GM12892 (cell line): Measurements from ENCODE around the gene FAM217A.
"Not testable (repeated sequence)": the region's sequence is repeated elsewhere in the genome, so short reads cannot be mapped to it uniquely, and the experiment has no call there.

Source experiments
- DNase-seq: peaks from one replicate; pipeline ENCODE4 v3.0.0; 2011; ENCODE audit not compliant: insufficient read length
- FAIRE-seq: peaks from 2 replicates; lab custom pipeline; 2011; peaks lifted over from hg19 to GRCh38; lab: Jason Lieb, UNC
- POLR2A ChIP-seq: IDR thresholded peaks from 2 replicates; pipeline ENCODE4 v1.6.1; 2011; ENCODE audit warnings: low read depth, low read length, control low read depth
- POLR2AphosphoS5 ChIP-seq: IDR thresholded peaks from 2 replicates; pipeline ENCODE4 v1.6.1; 2011; ENCODE audit warnings: low read depth, low read length, control low read depth
- TAF1 ChIP-seq: IDR thresholded peaks from 2 replicates; pipeline ENCODE4 v1.6.1; 2011; ENCODE audit warnings: low read depth, mild to moderate bottlenecking, control low read depth, low read length, borderline replicate concordance

FAM217A gene

DNA sequence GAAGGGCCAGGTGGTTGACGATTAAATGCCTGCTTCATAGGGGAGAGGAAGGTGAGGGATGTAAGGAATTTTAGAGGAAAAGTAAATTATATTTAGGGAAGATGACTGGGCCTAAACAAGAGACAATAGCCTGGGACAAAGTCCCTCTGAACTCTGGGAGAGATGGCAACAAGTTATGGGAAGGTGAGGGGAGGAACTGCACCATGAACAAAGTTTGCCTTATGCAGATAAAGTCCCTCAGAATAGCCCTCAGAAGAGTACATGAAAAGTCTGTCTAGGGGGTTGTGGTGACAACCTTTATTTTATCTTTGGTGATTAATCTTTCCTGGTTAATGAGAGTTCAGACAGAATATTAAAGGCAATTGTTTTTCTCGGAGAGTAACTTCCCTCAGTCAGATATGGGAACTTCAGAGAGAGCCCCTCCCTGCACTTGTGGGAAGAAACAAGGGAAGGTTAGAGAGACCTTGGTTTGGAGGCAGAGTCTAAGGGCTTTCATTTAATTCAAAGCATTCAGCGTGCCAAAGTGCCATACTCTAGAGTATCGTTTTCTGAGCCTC, 27.1 kb upstream of the FAM217A start:
- TF ChIP-seq TAF1 (no peak), POLR2A (no peak), POLR2AphosphoS5 (no peak)
- DNase-seq (no peak), FAIRE-seq (no peak)

DNA sequence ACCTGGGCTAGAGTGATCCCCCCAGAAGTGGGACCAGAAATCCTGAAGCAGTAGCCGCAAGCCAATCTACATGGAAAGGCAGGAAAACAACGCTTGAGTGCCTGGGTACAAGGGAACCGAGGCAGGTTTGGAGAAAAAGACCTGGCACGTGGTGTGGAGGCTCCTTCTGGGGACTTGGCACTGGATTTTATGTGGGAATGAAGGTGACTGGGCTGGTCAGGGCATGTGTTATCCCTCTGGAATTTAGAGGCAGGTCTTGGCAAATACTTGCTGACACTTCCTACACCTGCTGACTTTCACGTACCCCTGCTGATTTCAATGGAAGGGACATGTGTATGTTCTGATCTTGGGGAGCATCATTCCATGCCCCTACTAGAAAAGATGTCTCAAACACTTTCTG, 25.0 kb upstream of the FAM217A start:
- no peak for TF ChIP-seq TAF1
- no peak for FAIRE-seq
- no peak for DNase-seq

DNA sequence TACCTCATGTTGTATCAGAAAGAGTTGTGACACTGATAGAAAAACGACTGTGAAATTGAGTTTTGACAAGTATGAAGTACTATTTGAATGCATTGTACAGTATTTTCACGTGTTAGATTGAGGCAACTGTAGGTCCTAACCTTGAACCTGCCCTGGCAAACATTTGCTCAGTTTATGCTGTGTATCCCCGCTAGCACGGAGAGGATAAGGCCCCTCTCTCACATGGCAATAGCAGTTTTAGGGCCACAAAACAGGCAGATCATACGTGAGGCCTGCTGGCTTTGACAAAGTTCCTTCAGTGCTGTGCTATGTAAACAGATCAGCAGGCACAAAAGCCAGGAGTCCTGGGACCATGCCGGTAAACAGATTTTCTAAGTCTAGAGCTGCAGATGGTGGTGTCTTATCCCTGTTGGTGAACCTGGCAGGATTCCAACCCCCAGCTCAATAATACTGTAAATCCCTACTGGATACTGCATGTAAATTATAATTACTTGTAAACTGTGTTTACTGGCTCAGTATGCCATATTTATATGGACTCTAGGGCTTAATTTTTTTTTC, 23.8 kb upstream of the FAM217A start:
- FAIRE-seq, result no peak
- DNase-seq, result no peak
- no peak for TF ChIP-seq TAF1
- no peak for TF ChIP-seq POLR2A
- no peak for TF ChIP-seq POLR2AphosphoS5

DNA sequence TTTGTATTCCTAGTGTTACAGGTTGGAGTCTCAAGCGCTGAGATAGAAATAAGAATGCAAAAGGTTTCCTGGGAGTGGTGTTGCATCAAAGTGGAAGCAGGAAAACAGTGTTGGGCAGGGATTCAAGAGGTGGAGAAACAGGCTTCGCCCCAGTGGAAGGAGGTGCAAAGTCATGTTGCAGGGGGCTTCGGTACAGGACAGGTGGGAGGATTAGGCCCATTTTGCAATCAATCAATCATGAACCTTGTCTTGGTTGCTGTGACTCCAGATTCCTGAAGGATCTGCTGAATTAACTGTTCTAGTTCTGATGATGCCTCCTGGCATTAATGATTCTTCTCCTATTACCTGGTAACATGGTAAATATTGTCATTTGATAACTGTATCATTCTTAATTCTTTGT, 22.4 kb upstream of the FAM217A start:
- FAIRE-seq (no peak), DNase-seq (no peak)
- TF ChIP-seq TAF1 (no peak), POLR2AphosphoS5 (no peak), POLR2A (no peak)

DNA sequence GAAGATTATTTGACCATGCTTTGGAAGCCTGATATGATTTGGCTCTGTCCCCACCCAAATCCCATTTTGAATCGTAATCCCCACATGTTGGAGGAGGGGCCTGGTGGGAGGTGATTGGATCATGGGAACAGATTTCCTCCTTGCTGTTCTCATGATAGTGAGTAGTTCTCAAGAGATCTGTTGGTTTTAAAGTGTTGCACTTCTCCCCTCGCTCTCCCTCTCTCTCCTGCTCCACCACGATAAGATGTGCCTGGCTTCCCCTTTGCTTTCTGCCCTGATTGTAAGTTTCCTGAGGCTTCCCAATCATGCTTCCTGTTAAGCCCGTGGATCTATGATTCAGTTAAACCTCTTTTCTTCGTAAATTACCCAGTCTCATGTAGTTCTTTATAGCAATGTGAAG, 21.7 kb upstream of the FAM217A start:
- no peak for DNase-seq
- TF ChIP-seq TAF1, result no peak
- TF ChIP-seq POLR2A, result no peak
- TF ChIP-seq POLR2AphosphoS5, result no peak
- no peak for FAIRE-seq

DNA sequence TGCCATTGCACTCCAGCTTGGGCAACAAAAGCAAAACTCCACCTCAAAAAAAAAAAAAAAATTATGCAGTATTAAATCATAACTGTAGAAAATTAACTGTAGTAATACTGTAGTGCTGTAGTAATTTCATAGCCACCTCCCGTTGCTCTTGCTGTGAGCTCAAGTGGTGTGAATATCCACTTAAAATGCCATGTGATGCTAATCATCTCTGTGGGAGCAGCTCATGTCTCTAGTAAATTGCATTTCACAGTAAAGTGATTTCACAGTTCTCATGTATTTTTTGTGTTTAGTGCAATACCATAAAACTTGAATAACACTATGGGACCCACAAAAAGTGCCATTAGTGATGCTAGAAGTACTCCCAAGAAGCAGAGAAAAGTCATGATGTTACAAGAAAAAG, 14.4 kb upstream of the FAM217A start:
- DNase-seq, result no peak
- no peak for FAIRE-seq
- no peak for TF ChIP-seq TAF1

DNA sequence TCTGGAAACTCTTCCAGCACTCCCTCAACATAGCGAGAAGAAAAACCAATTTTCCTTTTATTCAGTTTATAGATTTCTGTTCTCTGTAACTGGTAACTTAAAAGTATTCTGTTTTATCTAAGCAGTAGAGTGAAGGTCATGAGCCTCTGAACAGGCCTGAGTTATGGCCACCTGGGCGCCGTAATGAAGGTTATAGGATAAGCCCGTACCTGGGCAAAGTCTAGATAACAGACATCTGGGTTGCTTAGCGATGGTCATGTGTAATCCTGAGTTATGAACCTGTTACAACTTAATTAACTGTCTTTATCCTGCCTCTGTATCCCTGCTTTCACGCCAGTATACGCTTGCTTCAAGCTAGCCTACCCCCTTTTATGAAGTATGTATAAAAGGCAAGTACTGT, 13.0 kb upstream of the FAM217A start:
- TF ChIP-seq POLR2A (no peak), TAF1 (no peak), POLR2AphosphoS5 (no peak)
- DNase-seq (no peak), FAIRE-seq (no peak)

DNA sequence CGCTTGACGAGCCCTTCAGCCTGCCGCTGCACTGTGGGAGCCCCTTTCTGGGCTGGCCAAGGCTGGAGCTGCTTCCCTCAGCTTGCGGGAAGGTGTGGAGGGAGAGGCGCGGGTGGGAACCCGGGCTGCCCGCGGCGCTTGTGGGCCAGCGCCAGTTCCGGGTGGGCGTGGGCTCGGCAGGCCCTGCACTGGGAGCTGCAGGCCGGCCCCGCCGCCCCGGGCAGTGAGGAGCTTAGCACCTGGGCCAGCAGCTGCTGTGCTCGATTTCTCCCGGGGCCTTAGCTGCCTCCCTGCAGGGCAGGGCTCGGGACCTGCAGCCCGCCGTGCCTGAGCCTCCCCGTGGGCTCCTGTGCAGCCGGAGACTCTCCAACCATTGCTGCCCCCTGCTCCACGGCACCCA, 11.1 kb upstream of the FAM217A start:
- FAIRE-seq, result not testable (repeated sequence)

DNA sequence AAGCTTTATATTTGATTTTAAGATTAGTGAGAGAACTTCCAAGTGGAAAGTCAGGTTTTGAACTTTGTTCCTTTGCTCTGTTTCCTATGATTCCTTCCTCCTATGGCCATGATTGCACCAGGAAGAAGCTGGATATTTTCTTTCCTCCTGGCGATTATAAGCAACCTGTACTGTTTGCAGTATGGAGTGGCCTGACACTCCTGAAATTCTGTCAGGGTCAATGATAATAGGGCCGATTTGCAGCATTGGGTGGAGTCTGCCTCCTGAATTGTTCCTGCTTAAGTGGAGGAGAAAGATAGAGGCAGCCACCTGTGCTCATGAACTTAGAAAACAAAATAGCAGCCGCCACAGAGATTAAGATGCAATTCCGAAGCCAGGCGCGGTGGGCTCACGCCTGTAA, 9.8 kb upstream of the FAM217A start:
- TF ChIP-seq POLR2A, result no peak
- TF ChIP-seq TAF1, result no peak
- no peak for TF ChIP-seq POLR2AphosphoS5
- DNase-seq (no peak), FAIRE-seq (no peak)

More for the DNA sequence above, 11.1 kb upstream of the FAM217A start:
- not testable (repeated sequence) for DNase-seq

DNA sequence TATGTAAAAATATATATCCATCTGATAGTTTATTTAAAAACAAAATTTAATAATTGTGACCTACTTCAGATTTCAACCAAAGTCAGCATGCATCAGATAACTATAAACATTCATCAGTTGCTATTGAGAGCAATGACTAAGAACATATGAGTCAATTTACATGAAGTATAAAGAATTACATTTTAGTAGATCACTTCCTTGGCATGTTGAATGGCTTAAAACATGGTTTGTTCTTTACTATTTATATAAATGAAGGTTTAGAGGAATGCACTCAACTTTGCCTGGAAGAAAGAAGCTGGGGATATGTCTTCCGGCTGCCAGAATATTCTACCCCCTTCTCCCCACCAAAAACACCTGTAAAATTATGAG, 6.4 kb upstream of the FAM217A start:
- DNase-seq, result no peak
- no peak for FAIRE-seq
- TF ChIP-seq TAF1, result no peak
- TF ChIP-seq POLR2AphosphoS5, result no peak
- TF ChIP-seq POLR2A, result no peak

DNA sequence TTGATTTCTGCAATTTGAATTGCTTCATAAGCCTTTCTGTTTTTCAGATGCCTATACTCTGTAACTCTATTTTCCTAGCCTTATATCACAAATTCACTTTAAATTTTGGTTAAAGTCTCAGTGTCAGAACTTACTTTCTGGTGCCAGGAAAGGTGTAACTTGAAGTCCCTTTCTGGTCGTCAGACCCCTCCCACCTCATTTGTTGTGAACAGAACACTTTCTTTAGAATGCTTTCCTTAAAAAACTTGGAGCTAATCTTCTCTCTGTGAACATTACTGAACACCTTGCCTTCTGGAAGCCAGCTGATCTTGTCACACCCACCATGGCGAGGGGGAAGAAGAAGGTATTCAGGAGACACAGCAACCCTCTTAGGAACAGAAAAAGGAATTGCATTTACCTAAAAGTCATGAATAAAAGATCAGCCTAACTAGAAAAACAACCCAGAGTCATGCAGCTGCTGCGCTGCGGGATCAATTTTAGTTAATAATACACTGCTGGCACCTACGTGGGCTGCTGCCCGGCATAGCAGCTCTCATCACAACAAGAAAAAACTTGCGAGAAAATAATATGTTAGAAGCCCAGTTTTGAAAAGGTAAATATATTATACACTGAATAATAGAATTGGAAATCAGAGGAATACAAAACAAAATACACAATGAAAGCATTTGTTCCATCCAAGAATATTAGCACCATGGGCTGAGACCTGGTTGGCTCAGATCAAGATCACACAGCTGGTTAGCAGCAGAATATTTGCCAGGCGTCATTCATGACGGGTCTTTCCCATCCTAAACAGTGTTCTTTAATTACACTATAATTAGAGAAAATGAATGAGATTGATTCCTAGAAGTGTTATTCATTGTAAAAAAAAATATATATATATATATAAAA, 5.8 kb upstream of the FAM217A start:
- FAIRE-seq (no peak), DNase-seq (no peak)
- TF ChIP-seq TAF1 (no peak), POLR2A (no peak), POLR2AphosphoS5 (no peak)
